Fibroblast of lung (primary cell): ENCODE data around the gene BOLA1.
A peak's percentile ranks its signal among the peaks of the same experiment; 100 is the strongest.

Experiments used
- EZH2 ChIP-seq: IDR thresholded peaks from 2 replicates; pipeline ENCODE4 v1.5.1; 2012; ENCODE audit warnings: low read length, control low read depth, mild to moderate bottlenecking; ENCODE audit errors: missing control alignments
- TF ChIP-seq, protein P1 (sequence below), 2 donors: IDR thresholded peaks in 1 of 2; conservative IDR thresholded peaks in 1 of 2; 1 replicate in 1 of 2; 2 replicates in 1 of 2; pipeline ENCODE4 v1.5.1; 2011 to 2012; ENCODE audit warnings: low read length in 2 of 2, control low read depth in 1 of 2, inconsistent platforms in 1 of 2, low read depth in 1 of 2, mild to moderate bottlenecking in 1 of 2

GRCh38 chr1:149942207-149942606 is 42.8 kb downstream of the BOLA1 start:
- TF ChIP-seq, protein P1, sequence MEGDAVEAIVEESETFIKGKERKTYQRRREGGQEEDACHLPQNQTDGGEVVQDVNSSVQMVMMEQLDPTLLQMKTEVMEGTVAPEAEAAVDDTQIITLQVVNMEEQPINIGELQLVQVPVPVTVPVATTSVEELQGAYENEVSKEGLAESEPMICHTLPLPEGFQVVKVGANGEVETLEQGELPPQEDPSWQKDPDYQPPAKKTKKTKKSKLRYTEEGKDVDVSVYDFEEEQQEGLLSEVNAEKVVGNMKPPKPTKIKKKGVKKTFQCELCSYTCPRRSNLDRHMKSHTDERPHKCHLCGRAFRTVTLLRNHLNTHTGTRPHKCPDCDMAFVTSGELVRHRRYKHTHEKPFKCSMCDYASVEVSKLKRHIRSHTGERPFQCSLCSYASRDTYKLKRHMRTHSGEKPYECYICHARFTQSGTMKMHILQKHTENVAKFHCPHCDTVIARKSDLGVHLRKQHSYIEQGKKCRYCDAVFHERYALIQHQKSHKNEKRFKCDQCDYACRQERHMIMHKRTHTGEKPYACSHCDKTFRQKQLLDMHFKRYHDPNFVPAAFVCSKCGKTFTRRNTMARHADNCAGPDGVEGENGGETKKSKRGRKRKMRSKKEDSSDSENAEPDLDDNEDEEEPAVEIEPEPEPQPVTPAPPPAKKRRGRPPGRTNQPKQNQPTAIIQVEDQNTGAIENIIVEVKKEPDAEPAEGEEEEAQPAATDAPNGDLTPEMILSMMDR (conservative IDR thresholded peaks at IDR 0.05 in 1 of 2, IDR thresholded peaks at IDR 0.05 in 1 of 2; ENCODE audit: low read depth in 1 of 2, low read length in 2 of 2), result peak; percentile 50 to 62
- no peak for TF ChIP-seq EZH2
